Measurements from ENCODE around the gene ANKS1A. TPM values are rescaled to one million over a fixed set of nuclear protein-coding genes. Genes with fewer than 3 reads are reported as not detected.

The ANKS1A gene
- total RNA-seq, 1 donor from 2014 or later, result 17.0 TPM

GRCh38 chr6:35019171-35019570 lies 130.1 kb downstream of the ANKS1A start:
- Histone ChIP-seq H3F3A (ENCODE audit: low read depth) (peaks cover 12% of the 10 kb centered on the region), H3K4me2 (no peak overlapping the region), H3K27ac (no peak overlapping the region), H3K4me3 (no peak overlapping the region), H3K79me2 (ENCODE audit: low read depth) (no peaks in the 10 kb centered on the region), H4K20me1 (ENCODE audit: low read depth) (peaks cover 8% of the 10 kb centered on the region), H3K9ac (no peak overlapping the region), H3K9me3 (ENCODE audit: low read depth) (no peaks in the 10 kb centered on the region), H3K36me3 (no peaks in the 10 kb centered on the region), H2AFZ (replicated peaks) (no peak overlapping the region), H3K27me3 (no peaks in the 10 kb centered on the region), H3K4me1 (peaks cover 13% of the 10 kb centered on the region)
- TF ChIP-seq CTCF (IDR thresholded peaks at IDR 0.05) (no peak), EZH2phosphoT487 (IDR thresholded peaks at IDR 0.05) (no peak), EZH2 (IDR thresholded peaks at IDR 0.05) (no peak)
- Mint-ChIP-seq H3K27me3 (ENCODE audit: insufficient read depth, low read depth) (no peaks in the 10 kb centered on the region), H3K9me3 (no peaks in the 10 kb centered on the region), H3K4me1 (peaks cover 21% of the 10 kb centered on the region), H3K27ac (no peak overlapping the region), H3K36me3 (peaks cover 16% of the 10 kb centered on the region), H3K4me3 (no peak overlapping the region)
- DNase-seq (ENCODE audit: low spot score), result no peak

DNA sequence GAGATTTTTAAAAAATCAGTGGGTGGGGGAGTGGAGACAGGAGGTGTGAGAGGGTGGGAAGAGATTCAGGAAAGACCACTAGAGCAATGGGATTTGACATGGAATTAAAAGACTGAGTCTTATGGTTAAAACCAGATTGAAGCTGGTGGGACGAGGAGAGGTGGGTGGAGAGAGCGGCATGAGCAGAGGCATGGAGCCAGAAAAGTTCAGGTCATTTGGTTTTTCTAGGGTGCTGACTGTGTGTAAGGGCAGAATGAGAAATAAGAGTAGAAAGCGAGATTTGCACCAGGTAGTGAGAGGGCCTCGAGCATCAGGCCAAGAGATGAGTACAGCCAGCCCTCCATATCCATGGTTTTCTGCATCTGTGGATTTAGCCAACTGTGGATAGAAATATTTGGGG lies 130.8 kb downstream of the ANKS1A start:
- TF ChIP-seq CTCF (IDR thresholded peaks at IDR 0.05) (no peak), EZH2phosphoT487 (IDR thresholded peaks at IDR 0.05) (no peak), EZH2 (IDR thresholded peaks at IDR 0.05) (no peak)
- H3K27me3 ChIP-seq, result no peaks in the 10 kb centered on the region
- no peak overlapping the region for H3K4me3 ChIP-seq
- Mint-ChIP-seq H3K9me3 (no peaks in the 10 kb centered on the region), H3K27me3 (ENCODE audit: insufficient read depth, low read depth) (no peaks in the 10 kb centered on the region), H3K4me3 (no peak overlapping the region), H3K4me1 (peaks cover 27% of the 10 kb centered on the region), H3K27ac (no peak overlapping the region), H3K36me3 (peaks cover 15% of the 10 kb centered on the region)
- H3K4me1 ChIP-seq, result peaks cover 20% of the 10 kb centered on the region
- no peak overlapping the region for H3K27ac ChIP-seq
- no peak overlapping the region for H3K9ac ChIP-seq
- DNase-seq (ENCODE audit: low spot score), result no peak
- H3F3A ChIP-seq (ENCODE audit: low read depth), result peaks cover 18% of the 10 kb centered on the region
- H3K36me3 ChIP-seq, result no peaks in the 10 kb centered on the region
- H2AFZ ChIP-seq (replicated peaks), result no peak overlapping the region
- no peaks in the 10 kb centered on the region for H3K9me3 ChIP-seq (ENCODE audit: low read depth)
- H3K79me2 ChIP-seq (ENCODE audit: low read depth), result no peaks in the 10 kb centered on the region
- peaks cover 14% of the 10 kb centered on the region for H4K20me1 ChIP-seq (ENCODE audit: low read depth)
- no peak overlapping the region for H3K4me2 ChIP-seq

- H3K4me3 Mint-ChIP-seq, result no peak overlapping the region
- H3K79me2 ChIP-seq (ENCODE audit: low read depth), result no peaks in the 10 kb centered on the region
- TF ChIP-seq EZH2phosphoT487 (IDR thresholded peaks at IDR 0.05) (no peak), CTCF (IDR thresholded peaks at IDR 0.05) (no peak), EZH2 (IDR thresholded peaks at IDR 0.05) (no peak)
- H3K27me3 Mint-ChIP-seq (ENCODE audit: insufficient read depth, low read depth), result no peaks in the 10 kb centered on the region
- H3K27ac Mint-ChIP-seq, result no peak overlapping the region
- no peaks in the 10 kb centered on the region for H3K9me3 ChIP-seq (ENCODE audit: low read depth)
- H3K4me1 Mint-ChIP-seq, result peaks cover 34% of the 10 kb centered on the region
- H3K9ac ChIP-seq, result no peak overlapping the region
- peaks cover 29% of the 10 kb centered on the region for H3K4me1 ChIP-seq
- H3K27me3 ChIP-seq, result no peaks in the 10 kb centered on the region
- H3K9me3 Mint-ChIP-seq, result no peaks in the 10 kb centered on the region
- no peaks in the 10 kb centered on the region for H3K36me3 ChIP-seq
- H3K4me2 ChIP-seq, result no peak overlapping the region
- H3K27ac ChIP-seq, result no peak overlapping the region
- H3K4me3 ChIP-seq, result no peak overlapping the region
- no peak for DNase-seq (ENCODE audit: low spot score)
- H2AFZ ChIP-seq (replicated peaks), result no peak overlapping the region
- peaks cover 13% of the 10 kb centered on the region for H3K36me3 Mint-ChIP-seq
- H4K20me1 ChIP-seq (ENCODE audit: low read depth), result peaks cover 26% of the 10 kb centered on the region
- peaks cover 28% of the 10 kb centered on the region for H3F3A ChIP-seq (ENCODE audit: low read depth)
Observed at GRCh38 chr6:35021004-35021403, 131.9 kb downstream of the ANKS1A start.

All from neural progenitor cell (in vitro differentiated cells).